HL-60/S4 treated with phorbol 12-myristate 13-acetate at 8.2 ng/mL for 4 days and 3 days (cell line): ENCODE measurements around the gene ADORA2A.

Experiments used
- in situ Hi-C: fragments of 300-500 bp; cut with MboI; formaldehyde crosslinking; loops from 2 replicates; pipeline ENCODE4 v1.15.0; 2022; ENCODE audit warnings: low sequenced_read_pairs

ADORA2A gene

GRCh38 chr22:24444251-24444650 is 16.9 kb downstream of the ADORA2A start:
- in situ Hi-C loops, result no loop called here

DNA sequence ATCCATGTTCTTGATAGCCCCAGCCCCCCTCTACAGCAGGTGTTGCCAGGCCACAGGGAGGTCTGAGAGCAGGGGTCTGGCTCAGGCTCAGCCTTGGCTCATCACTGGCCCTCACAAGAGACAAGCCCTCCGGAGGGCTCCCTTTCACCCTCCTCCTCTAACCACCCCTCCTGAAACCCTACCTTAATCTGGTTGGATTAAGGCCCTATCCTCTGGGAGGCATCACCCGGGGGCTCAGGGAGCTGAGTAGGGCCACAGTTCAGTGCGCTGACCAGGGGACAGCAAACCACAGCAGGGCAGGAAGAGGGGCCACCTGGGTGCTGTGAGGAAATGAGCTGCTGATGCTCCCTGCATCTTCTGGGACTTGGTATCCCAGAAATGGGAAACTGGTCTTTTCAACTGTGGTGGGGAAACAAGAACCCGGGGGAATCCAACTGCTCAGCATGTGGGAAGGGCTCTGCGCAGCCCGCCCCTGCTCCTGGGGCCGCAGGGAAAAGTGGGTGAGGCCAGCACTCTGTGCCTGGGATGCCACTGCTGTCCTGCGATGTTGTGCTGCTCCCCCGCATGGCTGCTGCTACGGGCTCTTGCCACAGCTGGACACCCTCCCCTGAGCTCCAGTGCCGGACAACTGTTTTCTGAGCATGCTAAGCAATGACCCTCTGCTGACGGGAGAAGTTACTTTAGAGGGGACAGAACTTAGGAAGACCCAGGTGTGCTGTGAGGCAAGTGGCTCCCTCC is 17.5 kb downstream of the ADORA2A start:
- in situ Hi-C loops, result no loop called here

GRCh38 chr22:24445481-24446259 is 18.3 kb downstream of the ADORA2A start:
- in situ Hi-C loops, result no loop called here

DNA sequence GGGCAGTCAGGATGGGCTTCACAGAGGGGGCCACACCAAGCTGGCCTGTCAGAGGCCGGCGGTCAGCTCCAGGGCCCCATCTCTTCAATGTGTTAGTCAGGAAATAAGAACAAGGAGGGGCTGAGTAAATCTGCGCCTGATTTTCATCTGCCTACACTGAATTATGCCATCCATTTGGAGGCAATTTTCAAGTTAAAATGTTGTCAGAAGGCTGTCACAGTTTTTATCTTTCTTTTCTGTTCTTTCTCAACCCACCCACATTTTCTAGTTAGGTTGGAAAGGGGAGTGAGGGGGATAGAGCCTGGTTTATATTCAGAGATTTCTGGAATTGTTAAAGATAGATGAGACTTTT is 18.8 kb downstream of the ADORA2A start:
- in situ Hi-C loops, result no loop called here

DNA sequence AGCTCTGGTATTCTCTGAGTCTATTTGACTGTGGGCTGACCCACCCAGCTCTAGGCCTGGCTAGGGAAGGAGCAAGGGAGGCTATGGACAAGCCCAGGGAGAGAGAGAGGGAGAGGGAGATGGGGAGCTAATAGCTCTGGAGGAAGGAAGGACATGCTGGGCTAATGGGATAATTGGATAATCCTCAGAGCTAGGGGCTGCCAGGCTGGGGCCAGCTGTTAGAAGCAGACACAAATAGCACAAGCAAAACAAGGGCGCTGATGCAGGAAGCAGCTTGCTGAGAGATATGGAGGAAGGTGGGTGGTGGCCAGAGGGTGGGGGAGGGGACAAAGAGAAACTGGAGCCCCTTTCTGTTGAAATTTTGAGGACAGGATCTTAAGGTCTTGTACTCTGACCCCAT is 23.2 kb downstream of the ADORA2A start:
- in situ Hi-C loops, result no loop called here

- in situ Hi-C loops, result no loop called here
Measured at GRCh38 chr22:24451162-24451561, 23.8 kb downstream of the ADORA2A start.

- in situ Hi-C loops, result no loop called here
Measured at GRCh38 chr22:24453853-24454252, 26.5 kb downstream of the ADORA2A start.

GRCh38 chr22:24455039-24455438 is 27.6 kb downstream of the ADORA2A start:
- in situ Hi-C loops, result no loop called here

- in situ Hi-C loops, result no loop called here
Measured at GRCh38 chr22:24455751-24456426, 28.5 kb downstream of the ADORA2A start.

DNA sequence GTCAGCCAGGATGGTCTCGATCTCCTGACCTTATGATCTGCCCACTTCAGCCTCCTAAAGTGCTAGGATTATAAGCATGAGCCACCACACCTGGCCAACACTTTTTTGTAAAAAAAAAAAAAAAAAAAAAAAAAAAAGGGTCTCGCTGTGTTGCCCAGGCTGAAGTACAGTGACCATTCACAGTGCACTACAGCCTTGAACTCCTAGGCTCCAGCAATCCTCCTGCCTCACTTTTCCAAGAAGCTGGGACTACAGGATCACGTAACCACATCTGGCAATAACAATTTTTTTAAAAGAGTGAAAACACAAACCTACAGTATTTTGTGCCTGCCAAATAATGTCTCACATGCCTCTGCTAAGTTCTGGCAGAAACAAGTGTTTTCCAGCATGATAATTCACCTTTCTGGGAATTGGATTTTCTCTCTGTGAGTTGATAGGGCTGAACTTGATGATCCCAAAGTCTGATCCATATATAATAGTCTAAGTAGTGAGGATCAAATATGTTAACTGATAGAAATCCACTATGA is 30.6 kb downstream of the ADORA2A start:
- in situ Hi-C loops, result no loop called here

- in situ Hi-C loops, result no loop called here
Measured at GRCh38 chr22:24459911-24460310, 32.5 kb downstream of the ADORA2A start.

DNA sequence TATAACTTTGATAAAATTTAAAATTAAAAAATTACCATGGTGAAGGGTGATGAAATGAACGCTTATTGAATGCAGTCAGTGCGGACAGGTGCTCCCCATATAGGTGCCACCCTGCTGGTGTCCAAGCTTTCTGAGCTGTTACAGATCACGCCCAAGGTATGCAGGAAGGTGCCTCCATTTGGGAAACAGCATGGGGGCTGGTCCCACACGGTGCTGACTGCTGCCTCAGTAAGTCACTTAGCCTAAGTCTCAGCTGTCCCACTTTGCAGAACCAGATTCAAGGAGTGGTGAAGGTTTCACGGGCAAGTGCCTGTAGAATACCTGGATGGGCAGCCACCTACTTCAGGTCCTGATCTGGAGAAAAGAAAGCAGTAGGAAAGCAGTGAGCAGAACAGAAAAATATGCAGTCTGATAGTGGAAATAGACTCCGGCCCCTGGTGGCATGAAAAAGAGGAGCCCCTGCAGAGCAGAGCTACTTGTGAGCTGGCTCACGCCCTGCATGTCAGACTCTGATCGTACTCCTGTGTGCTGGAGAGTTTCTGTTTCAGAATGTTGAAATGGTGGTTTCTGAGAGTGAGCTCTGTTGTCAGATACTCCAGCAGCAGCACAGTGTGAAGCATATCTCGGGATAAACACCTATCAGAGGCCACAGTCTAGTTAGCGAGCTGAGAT is 33.2 kb downstream of the ADORA2A start:
- in situ Hi-C loops, result no loop called here

- in situ Hi-C loops, result no loop called here
Measured at GRCh38 chr22:24463071-24463760, 35.8 kb downstream of the ADORA2A start.

DNA sequence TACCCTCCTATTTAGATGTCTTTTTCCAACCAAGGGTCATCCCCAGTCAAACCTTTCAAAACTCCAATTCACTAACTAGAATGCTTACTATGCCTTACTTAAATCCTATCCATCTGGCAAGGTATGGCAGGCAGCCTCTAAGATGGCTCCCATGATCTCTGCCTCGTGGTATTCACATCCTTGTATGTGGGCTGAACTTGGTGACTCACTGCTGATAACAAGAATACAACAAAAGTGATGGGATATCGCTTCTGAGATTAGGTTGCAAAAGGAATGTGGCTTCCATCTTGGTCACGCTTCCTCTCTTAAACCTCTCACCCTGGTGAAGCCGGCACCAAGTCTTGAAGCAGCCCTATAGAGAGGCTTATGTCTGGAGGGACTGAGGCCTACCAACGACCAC is 38.2 kb downstream of the ADORA2A start:
- in situ Hi-C loops, result no loop called here

DNA sequence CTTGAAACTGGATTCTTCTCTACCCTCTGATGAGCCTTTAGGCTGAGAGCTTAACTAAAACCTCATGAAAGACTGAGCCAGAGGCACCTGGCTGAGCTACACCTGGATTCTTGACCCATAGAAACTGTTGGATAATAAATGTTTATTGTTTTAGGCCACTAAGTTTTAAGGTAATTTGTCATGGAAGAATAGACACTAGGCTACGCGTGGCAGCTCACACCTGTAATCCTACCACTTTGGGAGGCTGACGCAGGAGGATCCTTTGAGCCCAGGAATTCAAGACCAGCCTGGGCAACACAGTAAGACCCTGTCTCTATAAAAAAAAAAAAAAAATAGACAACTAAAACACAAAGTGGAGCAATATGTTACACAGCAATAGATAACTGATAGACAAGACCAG is 38.6 kb downstream of the ADORA2A start:
- in situ Hi-C loops, result no loop called here

GRCh38 chr22:24466716-24467328 is 39.4 kb downstream of the ADORA2A start:
- in situ Hi-C loops, result no loop called here

DNA sequence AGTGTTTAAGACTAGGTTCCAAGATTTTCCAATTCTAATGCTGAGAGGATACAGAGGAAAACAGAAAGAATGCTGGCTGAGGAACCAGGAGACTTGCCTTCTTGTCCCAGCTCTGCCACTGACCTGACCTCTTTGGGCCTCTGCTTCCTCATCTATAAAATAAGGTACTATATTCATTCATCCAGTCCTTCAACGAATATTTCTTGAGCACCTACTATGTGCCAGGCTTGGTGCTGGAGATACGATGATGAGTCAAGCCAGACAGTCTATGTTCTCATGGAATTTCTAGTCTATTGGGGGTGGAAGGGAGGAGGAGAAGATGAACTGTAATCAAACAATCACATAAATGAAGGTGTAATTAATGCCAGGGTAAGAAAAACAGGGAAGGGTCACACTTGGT is 39.9 kb downstream of the ADORA2A start:
- in situ Hi-C loops, result no loop called here

DNA sequence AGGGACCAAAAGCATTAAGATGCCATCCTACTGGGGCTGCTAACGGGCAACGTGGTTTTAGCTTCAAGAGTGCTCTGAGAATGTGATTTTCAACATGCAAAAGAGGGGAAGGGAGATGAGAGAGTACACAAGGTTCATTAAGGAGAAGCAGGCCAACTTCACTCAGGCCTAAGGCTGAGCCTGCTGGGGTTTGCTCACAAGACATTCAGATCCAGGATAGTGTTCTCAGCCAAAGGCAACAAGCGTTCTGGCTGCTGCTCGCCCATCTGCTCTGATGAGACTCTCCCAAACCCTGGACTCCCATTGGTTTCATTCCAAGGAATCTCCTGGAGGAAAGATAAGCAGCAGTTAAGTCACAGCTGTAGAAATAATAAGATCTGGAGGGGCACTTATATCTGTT is 44.2 kb downstream of the ADORA2A start:
- in situ Hi-C loops, result no loop called here

GRCh38 chr22:24473284-24473683 is 45.9 kb downstream of the ADORA2A start:
- in situ Hi-C loops, result no loop called here

GRCh38 chr22:24474221-24474620 is 46.8 kb downstream of the ADORA2A start:
- in situ Hi-C loops, result no loop called here
